IMR-90 (cell line): Measurements from ENCODE around the gene CEMIP2. TPM values are rescaled to one million over a fixed set of nuclear protein-coding genes. Genes with fewer than 3 reads are reported as not detected.

Experiments
- ATAC-seq: fragments of 200-7000 bp; cut with Tn5 transposase; 2 replicates; pipeline ENCODE4 v1.9.1; 2020; ENCODE audit warnings: low read depth, mild to moderate bottlenecking, moderate library complexity
- BruUV-seq: library from RNA; stranded (reverse); fragments of 400-500 nt; replicated peaks from 2 replicates; lab custom pipeline; 2021; lab: Mats Ljungman, UMichigan
- CTCF ChIA-PET: fragments of 300-600 bp; formaldehyde crosslinking; extraction: SDS; loops from one replicate; lab custom pipeline; 2021; ENCODE audit warnings: antibody characterized with exemption; lab: Yijun Ruan, JAX
- POLR2A ChIA-PET: fragments of 300-600 bp; sonication (Branson Sonifier 250); formaldehyde crosslinking; loops from one replicate; lab custom pipeline; 2022; ENCODE audit warnings: antibody characterized with exemption; ENCODE audit not compliant: unreplicated experiment; lab: Charles Lee
- DNase-seq: peaks from one replicate; pipeline ENCODE4 v3.0.0; 2013
- H2AFZ ChIP-seq: replicated peaks from 2 replicates; pipeline ENCODE3; 2013; ENCODE audit warnings: low read length, mild to moderate bottlenecking; ENCODE audit not compliant: poor library complexity
- H2AK5ac ChIP-seq: 2 replicates; pipeline ENCODE4 v1.6.1; 2013; ENCODE audit warnings: low read depth, low read length, inconsistent platforms
- H2AK9ac ChIP-seq: replicated peaks from 2 replicates; pipeline ENCODE3; 2013; ENCODE audit warnings: mild to moderate bottlenecking, low read depth, low read length, moderate library complexity; ENCODE audit not compliant: poor library complexity
- H2BK120ac ChIP-seq: 2 replicates; pipeline ENCODE4 v1.6.1; 2013; ENCODE audit warnings: low read depth, low read length, inconsistent platforms
- H2BK15ac ChIP-seq: 3 replicates; pipeline ENCODE4 v1.6.1; 2013; ENCODE audit warnings: low read depth, low read length, inconsistent platforms
- H2BK20ac ChIP-seq: 2 replicates; pipeline ENCODE4 v1.6.1; 2013; ENCODE audit warnings: low read depth, mild to moderate bottlenecking, inconsistent platforms, low read length, moderate library complexity
- H2BK5ac ChIP-seq: 2 replicates; pipeline ENCODE4 v1.6.1; 2013; ENCODE audit warnings: mild to moderate bottlenecking, low read depth, low read length, inconsistent platforms; ENCODE audit not compliant: poor library complexity, severe bottlenecking
- H3K14ac ChIP-seq: replicated peaks from 2 replicates; pipeline ENCODE4 v1.6.1; 2013; ENCODE audit warnings: low read depth, low read length, inconsistent platforms
- H3K18ac ChIP-seq: 2 replicates; pipeline ENCODE4 v1.6.1; 2013; ENCODE audit warnings: low read depth, low read length, control low read depth
- H3K23ac ChIP-seq: 2 replicates; pipeline ENCODE4 v1.6.1; 2013; ENCODE audit warnings: low read depth, low read length, inconsistent platforms
- H3K27ac ChIP-seq: 2 replicates; pipeline ENCODE4 v1.5.1; 2013; ENCODE audit warnings: mild to moderate bottlenecking, control low read depth, low read length; ENCODE audit not compliant: insufficient read depth
- H3K27me3 ChIP-seq: 2 replicates; pipeline ENCODE4 v1.6.1; 2013; ENCODE audit warnings: low read length; ENCODE audit not compliant: control insufficient read depth, insufficient read depth
- H3K36me3 ChIP-seq: 2 replicates; pipeline ENCODE4 v1.6.1; 2013; ENCODE audit warnings: low read length, mixed read lengths; ENCODE audit not compliant: control insufficient read depth, insufficient read depth
- H3K4ac ChIP-seq: 2 replicates; pipeline ENCODE4 v1.6.1; 2013; ENCODE audit warnings: low read depth, low read length, inconsistent platforms
- H3K4me1 ChIP-seq: 2 replicates; pipeline ENCODE4 v1.6.1; 2013; ENCODE audit warnings: low read length, mixed read lengths; ENCODE audit not compliant: control insufficient read depth, insufficient read depth
- H3K4me2 ChIP-seq: 2 replicates; pipeline ENCODE4 v1.6.1; 2013; ENCODE audit warnings: low read depth, mild to moderate bottlenecking, control low read depth, low read length, moderate library complexity
- H3K4me3 ChIP-seq: 2 replicates; pipeline ENCODE4 v1.5.1; 2013; ENCODE audit warnings: low read depth, mild to moderate bottlenecking, control low read depth, low read length, moderate library complexity; ENCODE audit not compliant: insufficient read depth
- H3K56ac ChIP-seq: 2 replicates; pipeline ENCODE4 v1.6.1; 2013; ENCODE audit warnings: low read length, inconsistent platforms; ENCODE audit not compliant: insufficient read depth; ENCODE audit errors: extremely low read depth
- H3K79me1 ChIP-seq, 2 experiments: 2 replicates each; pipeline ENCODE4 v1.6.1; 2013; ENCODE audit warnings: low read length in 2 of 2, inconsistent platforms in 1 of 2, low read depth in 1 of 2
- H3K9ac ChIP-seq: 2 replicates; pipeline ENCODE4 v1.6.1; 2013; ENCODE audit warnings: low read depth, low read length, control low read depth
- H3K9me1 ChIP-seq: 2 replicates; pipeline ENCODE4 v1.6.1; 2013; ENCODE audit warnings: low read length, inconsistent platforms; ENCODE audit not compliant: insufficient read depth
- H3K9me3 ChIP-seq: 2 replicates; pipeline ENCODE4 v1.6.1; 2013; ENCODE audit warnings: low read length; ENCODE audit not compliant: control insufficient read depth, insufficient read depth
- H4K20me1 ChIP-seq: 2 replicates; pipeline ENCODE4 v1.6.1; 2013; ENCODE audit warnings: low read length, inconsistent platforms; ENCODE audit not compliant: insufficient read depth
- H4K5ac ChIP-seq: 2 replicates; pipeline ENCODE4 v1.6.1; 2013; ENCODE audit warnings: mild to moderate bottlenecking, low read depth, low read length, control low read depth
- H4K8ac ChIP-seq, 2 experiments: 2 replicates each; pipeline ENCODE4 v1.6.1; 2013; ENCODE audit warnings: low read depth in 2 of 2, low read length in 2 of 2, control low read depth in 1 of 2, inconsistent platforms in 1 of 2
- H4K91ac ChIP-seq: 2 replicates; pipeline ENCODE4 v1.6.1; 2013; ENCODE audit warnings: low read depth, low read length, inconsistent platforms; ENCODE audit not compliant: insufficient read depth
- BHLHE40 ChIP-seq: fragments of 150-350 bp; IDR thresholded peaks from 2 replicates; pipeline ENCODE4 v1.6.1; 2016; ENCODE audit warnings: mild to moderate bottlenecking, low read depth, low read length
- CEBPB ChIP-seq: IDR thresholded peaks from 2 replicates; pipeline ENCODE4 v1.6.1; 2012; ENCODE audit warnings: low read depth, low read length, improper control_type of control experiment
- CHD1 ChIP-seq: IDR thresholded peaks from 2 replicates; pipeline ENCODE4 v1.6.1; 2012; ENCODE audit warnings: low read depth, low read length, improper control_type of control experiment
- CTCF ChIP-seq: conservative IDR thresholded peaks from 2 replicates; pipeline ENCODE4 v1.5.1; 2012; ENCODE audit warnings: mild to moderate bottlenecking, low read depth, low read length, improper control_type of control experiment
- FOS ChIP-seq: fragments of 150-350 bp; IDR thresholded peaks from 2 replicates; pipeline ENCODE4 v1.6.1; 2016; ENCODE audit warnings: low read depth, low read length
- MAZ ChIP-seq: IDR thresholded peaks from 2 replicates; pipeline ENCODE4 v1.6.1; 2012; ENCODE audit warnings: low read depth, mild to moderate bottlenecking, low read length, improper control_type of control experiment, moderate library complexity, borderline replicate concordance
- RCOR1 ChIP-seq: IDR thresholded peaks from 2 replicates; pipeline ENCODE4 v1.6.1; 2012; ENCODE audit warnings: mild to moderate bottlenecking, low read length, improper control_type of control experiment; ENCODE audit not compliant: insufficient replicate concordance
- RFX5 ChIP-seq: IDR thresholded peaks from 2 replicates; pipeline ENCODE4 v1.8.0; 2012; ENCODE audit warnings: low read depth, mild to moderate bottlenecking, low read length, moderate library complexity
- dilution Hi-C: fragments of 300-500 bp; cut with HindIII; formaldehyde crosslinking; loops from one replicate; pipeline ENCODE4 v1.14.3; 2018; ENCODE audit warnings: low sequenced_read_pairs; ENCODE audit not compliant: unreplicated experiment
- in situ Hi-C: fragments of 300-500 bp; cut with MboI; formaldehyde crosslinking; loops from 3 replicates; pipeline ENCODE4 v1.14.3; 2019; ENCODE audit warnings: low sequenced_read_pairs, inconsistent platforms, mixed read lengths
- intact Hi-C: fragments of 100-400 bp; cut with micrococcal nuclease; formaldehyde crosslinking; loops from 2 replicates; pipeline ENCODE4 v1.10.0; 2022
- polyA plus RNA-seq, 3 experiments: library from polyadenylated mRNA; depleted of rRNA; stranded (reverse); fragments of >200 nt; gene quantifications; 2 replicates each; pipeline ENCODE4 v1.2.3, GENCODE V29; 2012; ENCODE audit warnings: low replicate concordance in 1 of 3
- total RNA-seq: library from RNA; depleted of rRNA; stranded (reverse); fragments of >200 nt; gene quantifications from 2 replicates; pipeline ENCODE4 v1.2.3, GENCODE V29; 2012

CEMIP2 gene
- total and polyA plus RNA-seq, 2 of the 4 experiments (the other 2 are of a cell fraction), result 65.2 to 67.4 TPM

- CTCF ChIA-PET, result no interaction called here
- no peak overlapping the region for H3K9ac ChIP-seq
- no peak overlapping the region for H2BK20ac ChIP-seq
- H3K9me3 ChIP-seq, result no peaks in the 10 kb centered on the region
- H3K23ac ChIP-seq, result no peak overlapping the region
- ATAC-seq, result no peak
- POLR2A ChIA-PET, result no interaction called here
- H3K4me3 ChIP-seq, result no peak overlapping the region
- no peak overlapping the region for H4K91ac ChIP-seq
- no peaks in the 10 kb centered on the region for H3K27me3 ChIP-seq
- no peak for DNase-seq
- intact Hi-C loops (no loop called here), dilution Hi-C loops (no loop called here), in situ Hi-C loops (no loop called here)
- no peak overlapping the region for H4K8ac ChIP-seq
- H3K9me1 ChIP-seq, result no peaks in the 10 kb centered on the region
- no peak overlapping the region for H3K56ac ChIP-seq
- no TSS peak for BruUV-seq
- TF ChIP-seq FOS (no peak), RFX5 (no peak), BHLHE40 (no peak), CHD1 (no peak), CTCF (no peak), CEBPB (no peak), RCOR1 (no peak), MAZ (no peak)
- no peak overlapping the region for H3K14ac ChIP-seq
- H3K18ac ChIP-seq, result no peak overlapping the region
- H4K5ac ChIP-seq, result no peak overlapping the region
- no peak overlapping the region for H3K4ac ChIP-seq
- H4K20me1 ChIP-seq, result no peaks in the 10 kb centered on the region
- no peak overlapping the region for H2BK5ac ChIP-seq
- H3K4me2 ChIP-seq, result no peak overlapping the region
- no peaks in the 10 kb centered on the region for H3K36me3 ChIP-seq
- no peak overlapping the region for H2BK15ac ChIP-seq
- no peak overlapping the region for H3K27ac ChIP-seq
- no peak overlapping the region for H2AFZ ChIP-seq
- H3K4me1 ChIP-seq, result peaks cover 5% of the 10 kb centered on the region
- H3K79me1 ChIP-seq, result no peaks in the 10 kb centered on the region
- no peak overlapping the region for H2BK120ac ChIP-seq
- no peak overlapping the region for H2AK5ac ChIP-seq
- no peak overlapping the region for H2AK9ac ChIP-seq
Measured at GRCh38 chr9:71781391-71781790, 13.1 kb upstream of the CEMIP2 start.
